ENCODE results near the gene MMP20. TPM values are rescaled to one million over a fixed set of nuclear protein-coding genes. Genes with fewer than 3 reads are reported as not detected.
A peak's percentile ranks its signal among the peaks of the same experiment; 100 is the strongest.
"Not testable (repeated sequence)": the region's sequence is repeated elsewhere in the genome, so short reads cannot be mapped to it uniquely, and the experiment has no call there.

MMP20 gene, protein sequence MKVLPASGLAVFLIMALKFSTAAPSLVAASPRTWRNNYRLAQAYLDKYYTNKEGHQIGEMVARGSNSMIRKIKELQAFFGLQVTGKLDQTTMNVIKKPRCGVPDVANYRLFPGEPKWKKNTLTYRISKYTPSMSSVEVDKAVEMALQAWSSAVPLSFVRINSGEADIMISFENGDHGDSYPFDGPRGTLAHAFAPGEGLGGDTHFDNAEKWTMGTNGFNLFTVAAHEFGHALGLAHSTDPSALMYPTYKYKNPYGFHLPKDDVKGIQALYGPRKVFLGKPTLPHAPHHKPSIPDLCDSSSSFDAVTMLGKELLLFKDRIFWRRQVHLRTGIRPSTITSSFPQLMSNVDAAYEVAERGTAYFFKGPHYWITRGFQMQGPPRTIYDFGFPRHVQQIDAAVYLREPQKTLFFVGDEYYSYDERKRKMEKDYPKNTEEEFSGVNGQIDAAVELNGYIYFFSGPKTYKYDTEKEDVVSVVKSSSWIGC
- not detected for polyA plus RNA-seq (ENCODE audit: insufficient read length in 4 of 4)

DNA sequence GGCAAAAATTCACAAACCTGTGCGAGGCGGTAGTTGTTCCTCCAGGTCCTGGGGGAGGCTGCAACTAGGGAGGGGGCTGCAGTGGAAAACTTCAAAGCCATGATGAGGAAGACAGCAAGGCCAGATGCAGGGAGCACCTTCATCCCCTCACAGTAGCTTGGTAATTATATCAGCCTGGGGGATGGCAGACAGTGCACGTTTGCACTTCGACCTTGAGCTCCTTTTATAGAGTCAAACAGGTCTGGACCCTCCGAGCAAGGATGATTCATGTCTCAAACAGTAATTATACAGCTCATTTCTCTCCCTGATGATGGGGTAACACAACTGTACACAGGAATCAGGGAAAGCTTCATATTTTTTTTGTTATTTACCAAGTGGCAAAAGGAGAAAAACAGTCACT is at the start of gene MMP20:
Gene MMP20, minus strand, starts transcription at position 156 of the 400 bp plus-strand sequence. Its CDS starts 13 bp downstream, at position 143.
- DNase-seq (ENCODE audit: low read depth in 4 of 4, low spot score in 2 of 4) = no peak

DNA sequence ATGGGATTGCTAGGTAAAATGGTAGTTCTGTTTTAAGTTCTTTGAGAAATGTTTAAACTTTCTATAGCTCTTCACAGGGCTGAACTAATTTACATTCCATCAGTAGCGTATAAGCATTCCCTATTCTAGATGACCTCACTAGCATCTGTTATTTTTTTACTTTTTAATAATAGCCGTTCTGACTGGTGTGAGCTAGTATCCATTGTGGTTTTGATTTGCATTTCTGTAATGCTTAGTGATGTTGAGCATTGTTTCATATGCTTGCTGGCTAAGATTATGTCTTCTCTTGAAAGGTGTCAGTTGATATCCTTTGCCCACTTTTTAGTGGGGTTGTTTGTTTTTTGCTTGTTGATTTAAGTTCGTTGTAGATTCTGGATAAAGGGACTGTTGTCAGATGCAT is 44.5 kb upstream of the MMP20 start:
- DNase-seq (ENCODE audit: low read depth in 4 of 4, low spot score in 2 of 4) = no peak

DNA sequence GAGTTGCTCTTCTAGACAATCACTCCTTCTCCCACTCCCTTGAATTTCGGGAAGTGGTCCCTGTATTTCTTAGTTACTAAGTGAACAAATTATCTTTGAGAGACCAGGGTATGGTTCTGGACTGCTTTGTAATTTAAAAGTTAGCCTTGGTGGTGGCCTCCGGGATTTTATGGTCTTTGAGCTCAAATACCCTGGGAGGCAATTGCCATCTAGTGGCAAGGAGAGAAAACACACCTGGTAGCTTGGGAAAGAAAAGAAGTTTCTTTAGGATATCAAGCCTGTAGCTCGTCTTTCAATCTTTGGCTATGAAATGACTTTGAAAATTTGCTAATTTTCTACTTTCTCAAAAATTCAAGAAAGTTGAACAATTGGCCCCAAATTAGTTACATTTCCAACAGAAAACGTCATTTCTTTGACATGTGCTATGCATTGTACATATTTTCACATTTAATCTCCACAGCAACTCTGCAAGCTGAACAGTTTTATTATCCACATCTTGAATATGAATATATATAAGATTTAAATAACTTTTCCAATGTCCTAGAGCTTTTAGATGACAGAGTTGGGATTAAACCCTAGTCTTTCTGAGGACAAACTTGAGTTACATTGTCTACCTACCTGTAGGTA is 41.3 kb upstream of the MMP20 start:
- peak in 2 of 4 donors; percentile 18 to 21 for DNase-seq (ENCODE audit: low read depth in 4 of 4, low spot score in 2 of 4)

DNA sequence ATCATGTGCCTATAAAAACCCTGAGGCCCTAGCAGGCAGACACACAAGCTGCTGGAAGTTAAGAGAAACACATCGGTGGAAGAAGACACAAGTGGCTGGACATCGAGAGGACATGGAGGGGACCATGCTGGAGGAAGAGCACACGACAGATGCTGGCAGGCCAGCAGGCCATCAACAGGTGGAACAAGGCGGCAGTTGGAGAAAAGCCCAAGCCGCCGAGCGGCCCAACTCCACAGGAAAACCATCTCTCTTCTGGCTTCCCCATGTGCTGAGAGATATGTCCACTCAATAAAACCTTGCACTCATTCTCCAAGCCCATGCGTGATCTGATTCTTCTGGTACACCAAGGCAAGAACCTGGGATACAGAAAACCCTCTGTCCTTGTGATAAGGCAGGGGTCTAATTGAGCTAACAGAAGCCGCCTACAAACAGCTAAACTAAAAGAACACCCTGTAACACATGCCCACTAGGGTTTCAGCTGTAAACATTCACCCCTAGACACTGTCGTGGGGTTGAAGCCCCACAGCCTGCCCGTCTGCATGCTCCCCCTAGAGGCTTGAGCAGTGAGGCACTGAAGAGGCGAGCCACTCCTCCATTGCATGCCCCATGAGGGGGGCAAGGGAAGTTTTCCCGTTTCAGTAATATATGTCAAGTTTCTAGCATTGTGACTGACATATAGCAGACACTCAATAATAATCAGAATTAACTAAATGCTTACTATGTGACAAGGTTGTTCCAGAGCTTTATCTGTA is 39.0 kb upstream of the MMP20 start:
- no peak for DNase-seq (ENCODE audit: low read depth in 4 of 4, low spot score in 2 of 4)

DNA sequence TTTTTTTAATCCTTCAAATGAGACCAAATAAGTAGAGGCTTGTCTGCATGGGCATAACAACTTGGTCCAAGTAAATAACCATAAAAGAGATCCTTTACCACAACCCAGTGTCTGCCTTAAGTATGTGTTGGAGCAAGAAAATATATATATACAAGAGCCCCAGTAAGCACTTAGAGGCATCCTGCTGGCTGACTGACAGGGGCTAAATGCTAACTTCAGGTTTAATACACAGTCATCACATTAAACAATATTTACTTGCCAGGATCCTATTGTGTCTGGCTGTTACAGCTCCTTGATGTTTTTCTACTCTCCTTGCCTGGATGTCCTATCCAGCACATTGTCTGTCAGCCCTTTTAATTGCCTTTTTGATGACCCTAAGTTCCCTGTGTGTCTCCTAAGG is 37.5 kb upstream of the MMP20 start:
- no peak for DNase-seq (ENCODE audit: low read depth in 4 of 4, low spot score in 2 of 4)

DNA sequence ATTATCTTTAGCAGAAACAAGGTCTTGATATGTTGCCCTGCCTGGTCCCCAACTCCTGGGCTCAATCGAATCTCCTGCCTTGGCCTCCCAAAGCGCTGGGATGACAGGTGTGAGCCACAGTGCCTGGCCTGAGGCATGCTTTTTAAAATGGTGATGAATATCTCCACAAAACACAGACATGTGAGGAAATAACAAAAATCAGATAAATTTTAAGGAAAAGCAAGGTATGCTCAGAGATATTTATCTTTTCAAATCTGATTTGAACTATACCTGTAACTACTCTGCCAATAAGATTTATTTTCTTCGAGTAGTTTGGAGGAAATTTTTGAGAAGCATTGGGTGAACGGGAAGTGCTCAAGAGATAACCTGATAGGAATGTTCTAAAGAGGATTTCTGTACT is 35.9 kb upstream of the MMP20 start:
- DNase-seq (ENCODE audit: low read depth in 4 of 4, low spot score in 2 of 4) = no peak

DNA sequence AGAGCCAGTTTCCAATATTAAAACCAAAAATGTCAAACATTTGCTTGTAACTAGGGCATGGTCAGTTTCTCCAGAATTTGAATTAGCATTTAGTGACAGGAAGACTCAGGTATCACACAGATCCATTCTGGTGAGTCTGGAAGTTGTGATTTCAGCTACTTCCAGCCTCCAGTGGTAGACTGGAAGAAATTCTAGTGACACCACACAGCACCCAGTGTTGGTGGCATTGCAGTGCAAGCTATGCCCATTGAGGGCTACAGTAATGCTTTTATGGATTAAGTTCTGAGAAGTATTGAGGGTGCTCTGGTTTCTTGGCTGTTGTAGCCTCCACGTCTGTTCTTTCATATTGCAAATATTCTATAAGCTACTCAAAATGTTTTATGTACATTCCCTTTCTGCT is 31.4 kb upstream of the MMP20 start:
- DNase-seq (ENCODE audit: low read depth in 4 of 4, low spot score in 2 of 4) = no peak

DNA sequence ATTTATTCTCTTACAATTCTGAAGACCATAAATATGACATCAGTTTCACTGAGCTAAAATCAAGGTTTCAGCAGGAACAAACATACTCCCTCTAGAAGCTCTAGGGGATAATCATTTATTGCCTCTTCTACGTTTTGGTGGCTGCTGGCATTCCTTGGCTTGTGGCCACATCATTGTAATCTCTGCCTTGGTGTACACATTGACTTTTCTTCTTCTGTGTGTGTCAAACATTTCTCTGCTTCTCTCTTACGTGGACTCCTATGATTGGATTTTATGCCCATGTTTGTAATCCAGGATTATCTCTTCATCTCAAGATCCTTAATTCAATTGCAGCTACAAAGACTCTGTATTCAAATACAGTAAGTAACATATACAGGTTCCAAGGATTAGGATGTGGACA is 30.4 kb upstream of the MMP20 start:
- no peak for DNase-seq (ENCODE audit: low read depth in 4 of 4, low spot score in 2 of 4)

DNA sequence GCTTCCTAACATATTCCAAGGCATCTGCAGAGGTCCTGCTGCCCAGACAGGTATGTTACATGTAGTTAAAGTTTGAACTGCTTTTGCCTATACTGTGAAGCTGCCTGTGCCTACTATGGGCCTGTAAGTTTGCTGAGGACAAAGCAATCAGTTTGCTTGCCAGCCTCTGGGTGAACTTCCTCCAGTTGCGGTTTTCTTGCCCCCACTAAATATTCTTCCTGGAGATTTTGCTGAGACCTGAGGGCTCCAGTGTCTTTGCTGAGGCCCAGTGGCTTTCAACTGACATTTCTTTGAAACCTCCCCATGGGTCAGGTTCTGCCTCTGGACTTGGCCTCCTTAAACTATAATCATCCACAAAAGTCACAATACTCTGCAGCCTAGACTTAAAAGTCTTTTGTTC is 29.6 kb upstream of the MMP20 start:
- no peak for DNase-seq (ENCODE audit: low read depth in 4 of 4, low spot score in 2 of 4)

DNA sequence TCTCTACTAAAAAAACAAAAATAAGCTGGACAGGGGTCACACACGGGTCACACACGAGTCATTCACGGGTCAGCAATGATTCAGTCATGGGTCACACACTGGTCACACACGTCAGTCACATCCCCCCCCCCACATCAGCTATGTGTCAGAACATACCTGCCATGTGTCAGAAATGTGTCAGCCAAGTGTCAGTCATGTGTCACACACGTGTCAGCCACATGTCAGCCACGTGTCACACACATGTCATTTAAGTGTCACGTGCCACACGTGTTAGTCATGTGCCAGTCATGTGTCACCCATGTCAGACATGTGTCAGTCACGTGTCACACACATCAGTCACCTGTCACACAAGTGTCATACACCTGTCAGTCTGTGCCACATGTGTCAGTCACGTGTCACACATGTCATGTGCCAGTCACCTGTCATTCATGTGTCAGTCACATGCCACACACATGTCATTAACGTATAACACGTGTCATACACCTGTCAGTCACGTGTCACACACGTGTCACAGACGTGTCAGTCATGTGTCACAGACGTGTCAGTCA is 28.7 kb upstream of the MMP20 start:
- DNase-seq (ENCODE audit: low read depth in 4 of 4, low spot score in 2 of 4) = no peak

DNA sequence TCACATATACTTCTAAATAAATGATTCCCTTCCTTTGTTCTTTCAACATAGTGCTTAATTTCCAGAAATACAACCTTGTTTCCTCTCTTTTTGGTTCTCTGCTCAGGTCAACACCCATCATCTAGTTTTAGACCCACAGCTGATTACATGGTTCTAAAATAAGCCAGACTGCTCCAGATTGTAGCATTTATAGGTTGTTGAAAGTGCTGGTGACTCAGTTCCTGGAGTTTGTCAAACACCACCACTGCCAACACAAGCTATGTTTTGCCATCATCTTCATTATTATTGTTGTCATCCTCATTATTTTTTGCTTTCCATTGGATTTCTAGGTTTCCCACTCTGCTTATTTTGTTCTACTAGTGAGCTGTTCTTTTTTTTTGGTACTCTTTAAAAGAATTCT is 22.3 kb upstream of the MMP20 start:
- no peak for DNase-seq (ENCODE audit: low read depth in 4 of 4, low spot score in 2 of 4)

DNA sequence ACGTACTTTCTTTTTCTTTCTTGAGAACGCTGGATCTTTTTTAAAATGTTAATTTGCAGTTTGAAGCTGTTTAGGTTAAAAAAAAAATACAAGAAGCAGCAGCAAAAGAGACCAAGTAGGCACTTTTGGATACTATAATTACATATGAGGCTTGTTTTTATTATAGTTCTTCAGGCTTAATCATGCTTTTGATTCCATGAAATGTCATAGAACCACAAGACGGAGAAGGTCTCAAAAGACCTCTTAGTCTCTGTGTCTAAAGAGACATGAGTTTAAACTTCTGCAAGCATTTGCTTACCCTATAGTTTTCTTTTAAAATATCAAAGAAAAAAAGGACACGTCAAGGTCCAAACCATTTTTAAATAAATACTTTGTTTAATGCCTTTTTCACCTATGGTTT is 18.8 kb upstream of the MMP20 start:
- no peak for DNase-seq (ENCODE audit: low read depth in 4 of 4, low spot score in 2 of 4)

DNA sequence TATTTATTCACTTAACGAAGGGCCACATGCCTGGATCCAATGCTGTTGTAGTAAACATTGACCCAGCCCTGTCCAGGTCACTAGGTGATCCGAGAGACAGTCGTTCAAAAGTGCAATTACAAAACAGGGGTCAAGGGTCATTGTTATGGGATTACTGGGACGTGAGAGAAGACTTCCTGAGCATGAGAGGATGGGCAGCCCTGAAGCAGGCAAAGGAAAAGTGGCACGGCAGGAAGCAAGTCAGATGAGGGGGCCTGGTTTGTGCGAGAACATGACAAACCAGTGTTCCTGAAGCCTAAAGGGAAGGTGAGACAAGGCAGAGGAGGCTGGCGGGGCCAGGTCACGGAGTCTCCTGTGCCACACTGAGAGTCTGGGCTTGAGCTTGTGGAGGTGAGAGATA is 15.8 kb upstream of the MMP20 start:
- DNase-seq (ENCODE audit: low read depth in 4 of 4, low spot score in 2 of 4) = no peak

DNA sequence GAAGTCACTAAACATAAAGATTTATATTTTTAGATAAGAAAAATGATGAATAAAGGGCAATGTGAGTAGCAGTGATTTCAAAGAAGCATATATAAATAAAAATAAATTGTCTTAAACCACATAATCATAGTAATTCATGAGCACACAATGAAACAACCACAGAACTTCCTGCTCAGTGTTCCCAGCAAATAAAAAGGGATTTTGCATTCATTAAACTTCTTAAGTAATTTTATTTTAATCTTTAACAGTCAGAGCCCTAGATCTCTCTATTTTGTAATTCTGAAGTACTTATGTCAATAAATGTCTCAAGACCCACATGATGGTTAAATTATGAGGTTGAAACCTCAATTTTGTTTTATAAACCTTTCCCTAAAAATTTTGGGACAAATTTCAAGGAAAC is 14.5 kb upstream of the MMP20 start:
- DNase-seq (ENCODE audit: low read depth in 4 of 4, low spot score in 2 of 4) = no peak

DNA sequence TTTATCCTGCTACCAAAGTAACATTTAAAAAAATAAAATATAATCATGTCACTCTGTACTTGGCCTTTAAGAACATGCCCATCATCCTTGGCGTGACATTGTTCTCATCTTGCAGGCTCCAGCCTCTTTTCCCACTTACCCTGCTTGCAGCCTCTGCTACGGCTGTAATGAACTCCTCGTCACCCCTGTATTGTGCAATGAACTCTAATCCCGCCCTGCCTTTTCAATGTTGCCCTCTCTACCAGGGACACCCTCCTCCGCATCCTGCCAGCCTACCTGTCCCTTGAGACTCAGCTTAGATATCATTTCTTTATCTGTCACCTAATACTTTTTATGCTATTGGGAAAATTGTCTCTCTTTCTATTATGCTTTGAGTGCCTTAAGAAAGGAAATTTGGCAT is 12.6 kb upstream of the MMP20 start:
- no peak for DNase-seq (ENCODE audit: low read depth in 4 of 4, low spot score in 2 of 4)

DNA sequence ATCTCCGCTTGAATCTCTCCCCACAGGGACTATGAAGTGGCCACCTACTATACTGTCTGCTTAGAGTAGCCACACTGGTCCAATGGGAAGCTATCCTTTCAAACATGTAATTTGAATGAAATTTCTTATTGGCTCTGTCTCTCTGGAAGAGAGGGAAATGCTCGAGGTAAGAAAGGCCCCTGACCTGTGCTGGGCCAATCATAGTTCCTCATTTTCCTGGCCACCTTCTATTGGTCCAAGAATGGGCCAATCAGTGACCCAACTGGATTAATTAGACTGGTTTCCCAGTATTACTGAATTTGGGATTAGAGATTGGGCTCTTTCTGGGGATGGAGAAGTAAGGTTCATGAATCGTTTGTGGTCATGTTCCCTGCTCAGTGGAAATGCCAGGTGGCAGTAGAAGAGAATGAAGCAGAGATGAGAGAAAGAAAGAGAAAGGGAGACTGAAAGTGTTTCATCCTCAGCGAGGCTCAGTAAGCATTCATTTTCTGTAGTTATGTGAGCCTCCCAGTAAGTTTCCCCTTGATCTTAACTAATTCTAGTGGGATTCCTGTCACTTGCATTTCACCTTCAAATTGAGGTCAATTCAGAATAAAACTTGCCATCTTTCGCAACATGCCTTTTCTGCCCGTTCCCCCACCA is 8.4 kb upstream of the MMP20 start:
- no peak for DNase-seq (ENCODE audit: low read depth in 4 of 4, low spot score in 2 of 4)

DNA sequence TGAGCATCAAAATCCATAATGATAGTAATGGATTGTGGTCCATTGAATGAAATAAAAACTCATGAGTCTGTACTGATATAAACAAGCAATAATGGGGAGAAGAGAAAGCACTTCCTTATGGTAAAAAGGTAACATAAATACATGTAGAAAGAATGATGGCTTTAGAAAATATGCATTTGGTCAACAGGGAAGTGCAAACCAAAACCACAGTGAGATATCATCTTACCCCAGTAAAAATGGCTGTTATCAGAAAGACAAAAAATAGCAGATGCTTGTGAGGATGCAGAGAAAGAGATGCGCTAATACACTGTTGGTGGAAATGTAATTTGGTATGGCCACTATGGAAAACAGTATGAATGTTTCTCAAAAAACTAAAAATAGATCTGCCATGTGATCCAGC is 6.9 kb upstream of the MMP20 start:
- DNase-seq (ENCODE audit: low read depth in 4 of 4, low spot score in 2 of 4) = no peak

DNA sequence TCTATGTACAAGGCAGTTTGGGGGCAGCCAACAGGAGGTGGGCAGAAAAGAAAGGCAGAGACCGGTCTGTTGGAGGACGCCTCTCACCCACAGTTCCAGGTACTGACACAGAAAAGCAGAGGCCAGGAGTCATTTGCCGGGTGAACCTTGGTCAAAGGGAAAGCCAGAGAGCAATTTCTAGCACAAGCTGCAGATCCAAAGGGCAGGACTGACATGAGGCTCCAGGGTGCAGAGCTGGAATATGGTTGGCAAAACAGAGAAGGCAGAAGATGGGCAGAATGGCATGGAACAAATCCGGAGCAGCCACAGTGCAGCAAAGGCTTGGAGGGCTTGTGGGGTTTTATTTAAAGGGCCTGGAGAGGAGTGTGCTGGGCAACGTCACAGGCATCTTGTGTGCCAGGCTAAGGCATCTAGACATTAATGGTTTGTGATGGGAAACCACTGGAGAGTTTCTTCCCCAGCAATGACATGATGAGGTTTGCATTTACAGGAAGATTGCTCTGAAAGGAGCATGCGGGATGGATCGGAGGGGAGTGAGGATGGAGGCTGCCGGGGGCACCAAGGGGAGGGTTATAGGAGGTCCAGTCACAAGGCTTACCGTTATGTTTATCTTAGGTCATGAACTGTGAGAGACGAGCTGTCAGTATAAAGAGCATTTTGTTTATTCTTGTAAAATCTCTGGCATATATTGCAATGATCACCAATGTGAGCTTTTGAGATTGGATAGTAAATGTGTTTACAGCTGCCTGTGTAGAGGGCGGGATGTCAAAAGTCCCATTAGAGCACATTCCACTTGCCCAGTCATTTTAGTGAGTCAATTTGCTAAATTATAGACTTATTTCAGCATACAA is 5.7 kb upstream of the MMP20 start:
- DNase-seq (ENCODE audit: low read depth in 4 of 4, low spot score in 2 of 4) = no peak

DNA sequence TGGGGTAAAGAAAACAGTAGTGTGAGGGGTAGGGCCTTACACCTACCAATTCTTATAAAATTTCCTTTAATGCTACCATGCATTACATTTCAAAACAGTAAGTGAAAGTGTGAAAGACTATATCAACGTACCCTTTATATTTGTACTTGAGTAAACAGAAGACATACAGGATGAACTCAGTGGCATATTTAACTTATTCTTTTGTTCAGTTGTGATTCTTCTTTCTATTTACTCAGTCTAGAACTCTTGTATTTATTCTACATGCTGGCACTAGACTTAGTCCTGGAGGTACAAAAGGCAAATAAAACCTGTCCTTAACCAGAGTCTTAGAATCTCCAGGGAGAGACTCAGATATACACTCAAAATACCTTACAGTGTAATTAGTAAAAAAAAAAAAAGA is 4.8 kb upstream of the MMP20 start:
- not testable (repeated sequence) for DNase-seq (ENCODE audit: low read depth in 4 of 4, low spot score in 2 of 4)

DNA sequence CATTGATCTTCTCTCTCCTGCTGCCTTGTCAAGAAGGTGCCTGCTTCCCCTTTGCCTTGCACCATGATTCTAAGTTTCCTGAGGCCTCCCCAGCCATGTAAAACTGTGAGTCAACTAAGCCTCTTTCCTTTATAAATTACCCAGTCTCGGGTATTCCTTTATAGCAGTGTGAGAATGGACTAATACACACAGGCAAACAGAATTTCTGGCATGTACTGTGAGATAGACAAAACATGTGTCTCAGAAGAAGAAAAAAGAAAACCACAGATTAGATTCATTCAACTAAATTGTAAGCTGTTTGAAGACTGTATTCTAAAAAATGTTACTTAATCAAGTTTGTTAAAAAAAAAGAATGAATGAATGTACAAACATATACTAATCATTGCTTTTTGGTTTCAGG is 1.5 kb upstream of the MMP20 start:
- DNase-seq (ENCODE audit: low read depth in 4 of 4, low spot score in 2 of 4) = no peak

Data from left renal cortex interstitium (tissue), 4 donors.